Pancreas (tissue), 10 donors: ENCODE results near the gene MMD2. TPM values are rescaled to one million over a fixed set of nuclear protein-coding genes. Genes with fewer than 3 reads are reported as not detected.

Experiments used
- ATAC-seq, 4 donors: fragments of 200-7000 bp; cut with Tn5 transposase; one replicate each; pipeline versions ENCODE4 v1.8.0 to v1.9.1; 2020; ENCODE audit warnings: mild to moderate bottlenecking in 4 of 4, moderate library complexity in 4 of 4
- DNase-seq, 6 donors: peaks; one replicate each; pipeline ENCODE4 v3.0.0-alpha.2; 2020
- FAIRE-seq: peaks from 2 replicates; lab custom pipeline; 2012; peaks lifted over from hg19 to GRCh38; lab: Jason Lieb, UNC
- H3K27ac ChIP-seq, 4 donors: fragments of 200-600 bp; sonication (generic); 1 replicate in 3 of 4; 2 replicates in 1 of 4; pipeline versions ENCODE4 v1.5.0 to v1.8.0; 2020
- H3K27me3 ChIP-seq, 4 donors: fragments of 200-600 bp; one replicate each; pipeline ENCODE4 v1.8.0; 2021
- H3K36me3 ChIP-seq, 3 donors: fragments of 200-600 bp; sonication (generic) in 1 of 3; one replicate each; pipeline versions ENCODE4 v1.5.0 to v1.8.0; 2020 to 2021
- H3K4me1 ChIP-seq, 3 donors: fragments of 200-600 bp; one replicate each; pipeline ENCODE4 v1.8.0; 2021
- H3K4me3 ChIP-seq, 4 donors: fragments of 200-600 bp; sonication (generic) in 2 of 4; one replicate each; pipeline versions ENCODE4 v1.5.0 to v1.8.0; 2020 to 2021
- H3K9me3 ChIP-seq, 4 donors: fragments of 200-600 bp; one replicate each; pipeline ENCODE4 v1.8.0; 2021
- CTCF ChIP-seq, 4 donors: fragments of 200-600 bp; sonication (generic) in 3 of 4; IDR thresholded peaks; one replicate each; pipeline versions ENCODE4 v1.5.0 to v1.8.0; 2021; ENCODE audit warnings: antibody characterized with exemption in 4 of 4
- WGBS, 2 donors: extraction: QIAGEN DNeasy Blood & Tissue Kit; methylation state at CpG; one replicate each; pipeline ENCODE4 v1.1.7; 2013; 5-methylcytosine and 5-hydroxymethylcytosine counted together
- intact Hi-C, 3 donors: fragments of 100-400 bp; cut with DNase I; formaldehyde crosslinking; loops; one replicate each; pipeline versions ENCODE4 v1.11.1 to v1.14.2; 2022
- polyA plus RNA-seq, 2 donors: library from polyadenylated mRNA; stranded (reverse); fragments of 200-250 nt; gene quantifications; one replicate each; pipeline ENCODE4 v1.2.3, GENCODE V29; 2013
- total RNA-seq, 6 donors: library from RNA; stranded (reverse); fragmentation: NEBNext Ultra II Directional in 4 of 6; extraction: Animal tissue kit (Norgen Biotek cat#: 25700) in 4 of 6; gene quantifications; one replicate each; pipeline versions ENCODE4 v1.2.1 to v1.2.4, GENCODE V29; 2021 to 2023
- donor health status: healthy with polysubstance abuse.
- donor health status: DM: no; HTN: no; CAD: no; lungs with moderate emphysema.
- donor health status: DM: no; HTN: no; CAD: no.
- donor health status: control.
- donor health status: control.
- donor health status: Bipolar disorder and iron deficiency.
- donor health status: DM: yes; HTN: yes; CAD: no.
- donor health status: DM: no; HTN: no; CAD: no.
- donor health status: DM: no; HTN: no; CAD: no.
- donor health status: DM: yes; HTN: yes; CAD: no.

MMD2 gene
- total and polyA plus RNA-seq, 8 donors = 0.05 TPM; not detected in 7

GRCh38 chr7:4937411-4937810 lies 21.6 kb downstream of the MMD2 start:
- no peak for ATAC-seq
- intact Hi-C loops = no loop called here
- FAIRE-seq = no peak
- Histone ChIP-seq H3K36me3 (no peaks in the 10 kb centered on the region), H3K4me3 (no peak overlapping the region), H3K27me3 (no peaks in the 10 kb centered on the region), H3K9me3 (no peaks in the 10 kb centered on the region), H3K4me1 (no peaks in the 10 kb centered on the region), H3K27ac (no peak overlapping the region)
- WGBS, 2 donors = 80 to 83% methylated on average over 7 of the region's 7 CpGs
- DNase-seq = no peak
- no peak for TF ChIP-seq CTCF (IDR thresholded peaks at IDR 0.05)

GRCh38 chr7:4934419-4935025 lies 24.5 kb downstream of the MMD2 start:
- no peaks in the 10 kb centered on the region for H3K4me1 ChIP-seq

GRCh38 chr7:4931943-4932342 lies 27.0 kb downstream of the MMD2 start:
- Histone ChIP-seq H3K4me3 (no peak overlapping the region), H3K4me1 (no peaks in the 10 kb centered on the region), H3K27me3 (no peaks in the 10 kb centered on the region), H3K36me3 (no peaks in the 10 kb centered on the region), H3K9me3 (no peaks in the 10 kb centered on the region), H3K27ac (peak overlapping the region in 3 of 4 donors; percentile 19 to 39 (median 31))
- TF ChIP-seq CTCF (IDR thresholded peaks at IDR 0.05) = no peak
- peak; percentile 54 to 86 (median 77) for DNase-seq
- intact Hi-C loops = no loop called here
- no peak for FAIRE-seq
- peak; percentile 87 to 98 (median 96) for ATAC-seq
- WGBS, 2 donors = 33 to 41% methylated on average over 12 of the region's 12 CpGs

More at GRCh38 chr7:4934419-4935025, 24.5 kb downstream of the MMD2 start:
- ATAC-seq = no peak
- H3K4me3 ChIP-seq = no peak overlapping the region
- H3K27ac ChIP-seq = no peak overlapping the region
- 64 to 77% methylated on average over 15 of the region's 15 CpGs for WGBS, 2 donors
- H3K36me3 ChIP-seq = no peaks in the 10 kb centered on the region
- TF ChIP-seq CTCF (IDR thresholded peaks at IDR 0.05) = no peak
- no peaks in the 10 kb centered on the region for H3K27me3 ChIP-seq
- DNase-seq = no peak
- H3K9me3 ChIP-seq = no peaks in the 10 kb centered on the region
- no peak for FAIRE-seq
- intact Hi-C loops = no loop called here

- no peaks in the 10 kb centered on the region for H3K9me3 ChIP-seq
- FAIRE-seq = no peak
- ATAC-seq = no peak
- intact Hi-C loops = no loop called here
- no peak overlapping the region for H3K27ac ChIP-seq
- no peak for TF ChIP-seq CTCF (IDR thresholded peaks at IDR 0.05)
- WGBS, 2 donors = 69 to 79% methylated on average over 8 of the region's 8 CpGs
- no peak for DNase-seq
- no peaks in the 10 kb centered on the region for H3K4me1 ChIP-seq
- no peaks in the 10 kb centered on the region for H3K27me3 ChIP-seq
- no peaks in the 10 kb centered on the region for H3K36me3 ChIP-seq
- H3K4me3 ChIP-seq = no peak overlapping the region
Observed at GRCh38 chr7:4929005-4929404, 30.0 kb downstream of the MMD2 start.

- H3K9me3 ChIP-seq = no peaks in the 10 kb centered on the region
- no peaks in the 10 kb centered on the region for H3K36me3 ChIP-seq
- no peaks in the 10 kb centered on the region for H3K27me3 ChIP-seq
- no peaks in the 10 kb centered on the region for H3K4me1 ChIP-seq
- H3K4me3 ChIP-seq = no peak overlapping the region
- DNase-seq = no peak
- no peak for TF ChIP-seq CTCF (IDR thresholded peaks at IDR 0.05)
- intact Hi-C loops = no loop called here
- no peak for ATAC-seq
- 74 to 95% methylated on average over 2 of the region's 2 CpGs for WGBS, 2 donors
- no peak overlapping the region for H3K27ac ChIP-seq
- FAIRE-seq = no peak
Observed at GRCh38 chr7:4928445-4928844, 30.5 kb downstream of the MMD2 start.
